ENCODE measurements around the gene AMMECR1.
A peak's percentile ranks its signal among the peaks of the same experiment; 100 is the strongest.
"Not testable (repeated sequence)": the region's sequence is repeated elsewhere in the genome, so short reads cannot be mapped to it uniquely, and the experiment has no call there.

Gene AMMECR1

GRCh38 chrX:110162867-110163266 is 155.0 kb downstream of the AMMECR1 start:
- no peak for DNase-seq

DNA sequence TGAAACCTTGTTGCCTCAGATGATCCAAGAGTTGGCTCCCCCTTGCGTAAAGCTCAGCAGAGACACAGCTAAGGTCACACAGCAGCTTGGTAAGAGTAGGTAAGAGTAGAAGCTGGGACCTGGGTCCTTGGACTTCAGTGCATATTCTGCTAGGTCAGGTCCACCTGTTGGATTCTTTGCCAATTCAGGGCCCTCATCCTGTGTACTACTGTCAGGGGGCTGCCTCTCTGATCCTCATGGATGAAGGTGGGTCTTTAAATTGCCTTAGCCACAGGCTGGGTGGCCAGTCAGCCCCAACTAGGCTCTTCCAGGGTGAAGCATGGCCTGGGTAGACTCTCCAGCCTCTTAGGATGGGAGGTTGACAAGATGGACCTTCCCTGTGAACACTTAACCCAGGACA is 155.8 kb downstream of the AMMECR1 start:
- no peak for DNase-seq

DNA sequence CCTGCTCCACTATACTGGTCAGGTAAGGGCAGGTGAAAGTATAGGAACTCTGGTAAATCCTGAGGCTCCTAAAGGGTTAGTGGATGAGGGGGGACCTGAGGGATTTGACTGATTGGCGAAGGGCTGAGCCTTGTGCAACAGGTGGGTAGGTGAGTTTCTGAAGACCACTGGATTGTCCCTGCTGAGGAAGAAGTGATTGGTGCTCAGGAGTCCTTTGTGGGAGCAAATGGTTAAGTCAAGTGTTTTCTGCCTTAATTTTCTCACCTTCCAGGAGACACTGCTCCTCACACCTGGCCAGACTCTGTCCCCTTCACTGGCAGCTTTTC is 156.6 kb downstream of the AMMECR1 start:
- DNase-seq, result no peak

GRCh38 chrX:110159865-110160264 is 158.0 kb downstream of the AMMECR1 start:
- DNase-seq, result no peak

- DNase-seq, result no peak
These were observed 158.7 kb downstream of the AMMECR1 start for GRCh38 chrX:110159235-110159634.

GRCh38 chrX:110157444-110157843 is 160.4 kb downstream of the AMMECR1 start:
- no peak for DNase-seq

GRCh38 chrX:110156167-110156754 is 161.6 kb downstream of the AMMECR1 start:
- no peak for DNase-seq

DNA sequence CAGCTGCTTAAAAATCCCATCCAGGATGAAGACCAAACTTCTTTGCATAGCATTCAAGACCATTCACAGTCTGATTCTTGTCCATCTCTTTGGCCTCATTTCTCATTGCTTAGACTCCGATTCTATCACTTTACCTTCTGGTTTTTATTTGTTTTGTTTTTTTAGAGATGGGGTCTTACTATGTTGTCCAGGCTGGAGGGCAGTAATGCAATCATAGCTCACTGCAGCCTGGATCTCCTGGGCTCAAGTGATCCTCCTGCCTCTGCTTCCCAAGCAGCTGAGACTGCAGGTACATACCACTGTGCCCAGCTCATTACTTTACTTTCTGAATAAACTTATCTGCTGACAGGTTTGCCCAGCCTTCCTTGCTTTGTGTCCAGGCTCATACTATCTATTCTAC is 162.1 kb downstream of the AMMECR1 start:
- DNase-seq, result no peak

- DNase-seq, result not testable (repeated sequence)
These were observed 163.6 kb downstream of the AMMECR1 start for GRCh38 chrX:110154328-110154727.

GRCh38 chrX:110153896-110154295 is 164.0 kb downstream of the AMMECR1 start:
- DNase-seq, result no peak

GRCh38 chrX:110153244-110153643 is 164.6 kb downstream of the AMMECR1 start:
- DNase-seq, result no peak

DNA sequence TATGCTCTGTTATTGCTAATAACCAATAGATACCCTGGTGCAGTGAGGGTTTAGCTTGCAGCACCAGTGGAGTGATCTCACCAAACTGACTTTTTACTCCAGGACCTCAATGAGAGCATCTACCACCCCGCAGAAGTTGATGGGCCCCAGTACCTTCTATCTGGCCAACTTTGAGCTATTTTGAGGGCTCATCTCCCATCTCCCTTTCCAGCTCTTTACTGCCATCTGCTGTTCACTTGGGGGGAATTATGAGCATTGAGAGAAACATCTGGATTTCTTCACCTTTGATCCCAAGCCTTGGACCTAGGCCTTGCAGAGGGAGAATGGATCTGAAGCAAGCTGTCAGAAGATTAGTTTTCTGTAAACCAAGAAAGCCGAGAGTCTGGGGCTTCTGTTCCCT is 171.4 kb downstream of the AMMECR1 start:
- DNase-seq, result peak; percentile 29

DNA sequence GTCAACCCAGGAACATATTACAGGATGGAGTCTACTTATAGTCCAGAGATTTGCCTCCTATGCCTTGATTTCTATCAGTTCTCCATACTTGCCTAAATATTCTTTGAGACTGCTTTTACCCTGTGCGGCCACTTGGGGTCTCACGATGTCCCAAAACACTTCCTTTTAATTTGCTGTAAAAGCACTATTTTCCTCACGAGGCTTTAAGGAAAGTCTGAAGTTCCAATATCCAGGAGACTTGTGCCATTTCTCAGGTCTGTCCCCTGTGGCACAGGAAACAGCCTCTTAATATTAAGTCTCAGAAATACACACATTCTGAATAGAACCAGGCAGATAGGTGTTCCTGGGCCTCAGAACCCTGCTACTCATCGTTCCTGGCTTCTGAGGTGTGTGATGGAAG is 172.0 kb downstream of the AMMECR1 start:
- peak; percentile 13 for DNase-seq

GRCh38 chrX:110145311-110145710 is 172.6 kb downstream of the AMMECR1 start:
- no peak for DNase-seq

Measured in activated CD4-positive, alpha-beta T cell treated with anti-CD3 and anti-CD28 coated beads for 48 hours (primary cell).